OCI-LY3 (cell line): ENCODE results near the gene DCUN1D2.

ENCODE experiments used
- H2AFZ ChIP-seq: fragments of 200-600, 300-600 bp; shearing (Covaris generic); 2 replicates; pipeline ENCODE4 v1.6.0; 2014; ENCODE audit warnings: antibody characterized with exemption, low read depth, low read length
- H3K27ac ChIP-seq: fragments of 200-600, 300-600 bp; sonication (generic); 2 replicates; pipeline ENCODE4 v1.5.1; 2014; ENCODE audit warnings: mild to moderate bottlenecking, low read length, moderate library complexity, mixed read lengths
- H3K27me3 ChIP-seq: fragments of 200-600, 300-600 bp; sonication (generic); 2 replicates; pipeline ENCODE4 v1.6.1; 2014; ENCODE audit warnings: low read depth, low read length, mixed read lengths
- H3K36me3 ChIP-seq: fragments of 200-600, 300-600 bp; sonication (generic); replicated peaks from 2 replicates; pipeline ENCODE3; 2014; ENCODE audit warnings: low read depth, low read length, mixed read lengths
- H3K4me1 ChIP-seq: fragments of 300-600, 200-600 bp; sonication (generic); 2 replicates; pipeline ENCODE4 v1.6.1; 2014; ENCODE audit warnings: low read length, mixed read lengths
- H3K4me2 ChIP-seq: fragments of 200-600, 300-600 bp; sonication (generic); 2 replicates; pipeline ENCODE4 v1.6.1; 2014; ENCODE audit warnings: low read length, mixed read lengths
- H3K4me3 ChIP-seq: fragments of 300-600, 200-600 bp; sonication (generic); 2 replicates; pipeline ENCODE4 v1.5.1; 2014; ENCODE audit warnings: antibody characterized with exemption, mild to moderate bottlenecking, low read length, moderate library complexity
- H3K79me2 ChIP-seq: fragments of 300-600, 200-600 bp; shearing (Covaris generic); 2 replicates; pipeline ENCODE4 v1.6.1; 2014; ENCODE audit warnings: mild to moderate bottlenecking, low read length, mixed read lengths
- H3K9ac ChIP-seq: fragments of 300-600, 200-600 bp; shearing (Covaris generic); 2 replicates; pipeline ENCODE4 v1.6.0; 2014; ENCODE audit warnings: mild to moderate bottlenecking, low read length, moderate library complexity
- H3K9me3 ChIP-seq: fragments of 200-600, 300-600 bp; shearing (Covaris generic); 2 replicates; pipeline ENCODE4 v1.6.1; 2014; ENCODE audit warnings: low read length, mixed read lengths; ENCODE audit not compliant: insufficient read depth
- H4K20me1 ChIP-seq: fragments of 200-600, 300-600 bp; sonication (generic); 2 replicates; pipeline ENCODE4 v1.6.1; 2016; ENCODE audit warnings: low read length, mixed read lengths; ENCODE audit not compliant: insufficient read depth
- EZH2phosphoT487 ChIP-seq: fragments of 200-600 bp; shearing (Covaris generic); IDR thresholded peaks from 2 replicates; pipeline ENCODE4 v1.6.1; 2018; ENCODE audit warnings: antibody characterized with exemption, mixed run types, low read depth
- TF ChIP-seq, protein P1 (sequence below): fragments of 200-600, 300-600 bp; sonication (generic); IDR thresholded peaks from 2 replicates; pipeline ENCODE4 v1.5.1; 2014; ENCODE audit warnings: antibody characterized with exemption, low read length, low read depth

Gene DCUN1D2

DNA sequence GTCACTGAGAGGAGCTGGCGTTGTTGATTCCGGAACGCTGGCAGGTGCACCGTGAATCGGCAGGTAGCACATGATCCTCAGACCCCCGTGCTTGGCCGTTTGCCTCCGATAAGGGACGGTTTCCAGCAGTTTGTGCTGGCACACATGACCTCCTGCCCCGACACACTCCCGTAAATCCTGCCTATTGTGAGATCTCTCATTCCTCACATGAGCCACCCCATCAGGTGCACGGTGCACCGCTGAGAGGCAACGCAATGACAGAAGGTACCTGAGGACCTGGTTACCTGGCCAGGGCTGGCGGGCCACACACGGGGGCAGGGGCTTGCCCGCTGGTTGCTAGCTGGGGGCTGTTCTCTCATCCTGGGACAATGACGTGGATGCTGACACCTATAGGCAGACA, 35.1 kb downstream of the DCUN1D2 start:
- Histone ChIP-seq H3K9ac (no peak overlapping the region), H3K79me2 (no peaks in the 10 kb centered on the region), H3K36me3 (peaks cover 50% of the 10 kb centered on the region), H3K4me2 (no peak overlapping the region), H3K27me3 (no peaks in the 10 kb centered on the region), H4K20me1 (no peaks in the 10 kb centered on the region), H2AFZ (no peak overlapping the region), H3K4me3 (no peak overlapping the region), H3K9me3 (no peaks in the 10 kb centered on the region), H3K4me1 (peaks cover 3% of the 10 kb centered on the region), H3K27ac (no peak overlapping the region)
- TF ChIP-seq EZH2phosphoT487: no peak
- TF ChIP-seq, protein P1, sequence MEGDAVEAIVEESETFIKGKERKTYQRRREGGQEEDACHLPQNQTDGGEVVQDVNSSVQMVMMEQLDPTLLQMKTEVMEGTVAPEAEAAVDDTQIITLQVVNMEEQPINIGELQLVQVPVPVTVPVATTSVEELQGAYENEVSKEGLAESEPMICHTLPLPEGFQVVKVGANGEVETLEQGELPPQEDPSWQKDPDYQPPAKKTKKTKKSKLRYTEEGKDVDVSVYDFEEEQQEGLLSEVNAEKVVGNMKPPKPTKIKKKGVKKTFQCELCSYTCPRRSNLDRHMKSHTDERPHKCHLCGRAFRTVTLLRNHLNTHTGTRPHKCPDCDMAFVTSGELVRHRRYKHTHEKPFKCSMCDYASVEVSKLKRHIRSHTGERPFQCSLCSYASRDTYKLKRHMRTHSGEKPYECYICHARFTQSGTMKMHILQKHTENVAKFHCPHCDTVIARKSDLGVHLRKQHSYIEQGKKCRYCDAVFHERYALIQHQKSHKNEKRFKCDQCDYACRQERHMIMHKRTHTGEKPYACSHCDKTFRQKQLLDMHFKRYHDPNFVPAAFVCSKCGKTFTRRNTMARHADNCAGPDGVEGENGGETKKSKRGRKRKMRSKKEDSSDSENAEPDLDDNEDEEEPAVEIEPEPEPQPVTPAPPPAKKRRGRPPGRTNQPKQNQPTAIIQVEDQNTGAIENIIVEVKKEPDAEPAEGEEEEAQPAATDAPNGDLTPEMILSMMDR: no peak

DNA sequence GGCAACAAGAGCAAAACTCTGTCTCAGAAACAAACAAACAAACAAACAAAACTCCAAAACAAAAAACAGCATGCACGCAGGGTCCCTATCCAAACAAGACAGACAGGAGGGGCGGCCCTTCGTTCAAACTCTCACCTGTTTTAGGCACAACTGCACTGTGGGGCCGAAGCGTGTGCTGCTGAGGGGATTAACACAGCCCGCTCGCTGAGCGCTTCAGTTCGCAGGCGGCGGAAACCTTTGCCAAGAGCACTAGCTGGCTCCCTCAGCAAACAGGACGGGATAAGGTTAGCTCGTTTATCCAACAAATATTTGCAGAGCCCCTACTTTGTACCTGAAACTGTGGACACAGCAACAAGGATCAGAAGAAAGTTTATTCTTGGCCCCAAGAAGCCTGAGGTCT, 35.6 kb downstream of the DCUN1D2 start:
- H3K4me3 ChIP-seq: no peak overlapping the region
- H4K20me1 ChIP-seq: no peaks in the 10 kb centered on the region
- no peaks in the 10 kb centered on the region for H3K9me3 ChIP-seq
- H3K4me2 ChIP-seq: no peak overlapping the region
- no peak overlapping the region for H3K27ac ChIP-seq
- TF ChIP-seq, protein P1: no peak
- no peak for TF ChIP-seq EZH2phosphoT487
- H3K4me1 ChIP-seq: peaks cover 7% of the 10 kb centered on the region
- H2AFZ ChIP-seq: no peak overlapping the region
- no peaks in the 10 kb centered on the region for H3K79me2 ChIP-seq
- H3K9ac ChIP-seq: no peak overlapping the region
- H3K27me3 ChIP-seq: no peaks in the 10 kb centered on the region
- peaks cover 47% of the 10 kb centered on the region for H3K36me3 ChIP-seq

DNA sequence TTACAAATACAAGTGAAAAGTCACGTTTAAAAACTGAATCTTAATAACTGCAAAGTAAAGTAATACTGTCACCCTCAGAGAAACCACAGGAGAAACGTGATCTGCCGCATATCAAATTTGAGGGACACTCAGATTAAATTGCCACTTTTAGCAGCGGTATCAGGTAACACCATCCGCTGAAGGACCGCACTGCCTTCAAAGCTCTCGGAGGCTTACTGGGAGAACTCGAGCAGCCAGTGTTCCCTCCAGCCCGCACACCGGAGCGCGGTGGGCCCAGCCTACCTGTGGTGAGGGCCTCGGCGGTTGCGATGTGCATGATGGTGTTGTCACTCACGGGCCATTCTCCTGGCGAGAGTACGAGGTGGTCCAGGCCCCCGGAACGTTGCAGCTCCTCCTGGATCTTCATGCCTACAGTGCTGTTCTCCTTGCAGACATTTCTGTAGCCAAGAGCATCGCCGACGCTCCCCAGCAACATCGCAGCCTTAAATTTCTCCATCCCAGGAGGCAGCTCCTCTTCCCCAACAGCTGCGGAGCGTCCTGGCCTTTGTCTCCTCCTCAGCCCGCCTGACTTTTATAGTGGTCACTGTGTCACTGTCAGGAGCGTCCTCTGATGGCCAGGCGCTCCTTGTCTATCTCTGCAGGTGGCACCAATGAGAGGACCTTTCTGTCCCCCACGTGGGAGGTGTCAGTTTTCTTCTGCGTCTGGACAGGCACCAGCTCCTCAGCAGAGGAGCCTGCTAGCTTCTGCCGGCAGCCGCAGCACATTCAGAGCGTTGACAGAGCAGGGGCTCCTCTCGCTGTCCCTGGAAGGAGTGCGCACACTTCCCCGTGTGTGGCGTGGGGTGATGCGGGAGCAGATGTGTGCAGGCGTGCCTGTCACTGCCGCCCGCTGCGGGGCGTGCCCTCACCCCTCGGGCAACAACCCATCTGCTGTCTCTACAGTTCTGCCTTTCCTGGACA, 37.3 kb downstream of the DCUN1D2 start, which contains the start of gene ADPRHL1:
ADPRHL1 (minus strand) TSS at position 547 of the 960 bp plus-strand sequence; CDS start at position 496, 51 bp downstream.
- peaks cover 6% of the 10 kb centered on the region; the same call in 1 of the 2 replicates for H3K79me2 ChIP-seq
- no peak within 1 kb of the TSS for H3K4me3 ChIP-seq
- H3K27ac ChIP-seq: no peak within 1 kb of the TSS
- no peak within 1 kb of the TSS for H3K9ac ChIP-seq
- no peaks in the 10 kb centered on the region for H3K9me3 ChIP-seq
- no peaks in the 10 kb centered on the region for H4K20me1 ChIP-seq
- TF ChIP-seq, protein P1: no peak
- TF ChIP-seq EZH2phosphoT487: no peak
- no peak within 1 kb of the TSS for H3K4me2 ChIP-seq
- H2AFZ ChIP-seq: no peak within 1 kb of the TSS
- peaks cover 9% of the 10 kb centered on the region for H3K4me1 ChIP-seq
- no peaks in the 10 kb centered on the region for H3K27me3 ChIP-seq
- H3K36me3 ChIP-seq: peaks cover 31% of the 10 kb centered on the region

DNA sequence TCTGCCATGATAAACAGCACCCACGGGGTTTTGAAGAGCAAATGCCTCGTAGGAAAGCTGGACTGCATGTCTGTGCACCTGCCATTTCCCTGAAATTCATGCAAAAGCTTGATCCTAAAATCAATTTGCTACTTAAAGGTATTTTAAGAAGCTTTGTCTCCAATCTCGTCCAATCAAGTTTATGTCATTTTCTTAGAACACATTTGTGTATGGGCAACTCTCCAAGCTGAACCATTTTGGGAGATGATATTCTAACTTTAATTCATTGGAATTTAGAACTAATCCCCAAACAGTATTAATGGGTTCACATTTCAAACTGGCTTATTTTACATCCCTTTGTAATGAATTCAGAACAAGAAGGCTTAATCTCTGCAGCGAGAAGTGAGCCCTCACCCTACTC, 38.0 kb downstream of the DCUN1D2 start:
- no peak overlapping the region for H3K4me3 ChIP-seq
- TF ChIP-seq EZH2phosphoT487: no peak
- TF ChIP-seq, protein P1: no peak
- H3K27me3 ChIP-seq: no peaks in the 10 kb centered on the region
- H3K4me1 ChIP-seq: peaks cover 14% of the 10 kb centered on the region
- no peaks in the 10 kb centered on the region for H4K20me1 ChIP-seq
- no peak overlapping the region for H3K9ac ChIP-seq
- peaks cover 25% of the 10 kb centered on the region for H3K36me3 ChIP-seq
- no peak overlapping the region for H3K4me2 ChIP-seq
- no peak overlapping the region for H3K27ac ChIP-seq
- no peak overlapping the region for H2AFZ ChIP-seq
- H3K79me2 ChIP-seq: peaks cover 14% of the 10 kb centered on the region
- H3K9me3 ChIP-seq: no peaks in the 10 kb centered on the region
